ENCODE measurements around the gene TGFBR3. TPM values are rescaled to one million over a fixed set of nuclear protein-coding genes. Genes with fewer than 3 reads are reported as not detected.

The TGFBR3 gene
- total and polyA plus RNA-seq, 2 of the 13 experiments (the other 11 are each of a cell fraction or from before 2014, with no cell fraction given) = 76.5 to 195 TPM

DNA sequence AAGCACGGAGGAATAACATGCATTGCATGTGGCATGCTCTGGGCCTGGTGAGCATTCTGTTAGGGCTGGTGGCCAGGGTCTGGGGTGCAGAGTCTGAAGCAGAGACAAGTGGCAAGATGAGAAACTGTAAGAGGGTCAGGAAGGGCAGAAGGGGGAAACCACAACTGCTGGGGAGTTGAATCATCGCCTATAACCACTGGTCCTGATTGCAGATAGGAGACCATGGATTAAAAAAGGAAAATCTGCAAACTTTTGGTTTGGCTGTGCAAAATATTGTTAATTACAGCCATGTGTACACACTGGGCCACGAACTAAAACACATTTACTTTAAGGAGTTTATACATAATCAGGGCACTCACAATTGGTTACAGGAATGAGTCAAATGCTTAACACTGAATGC is 76.6 kb downstream of the TGFBR3 start (continued):
- TF ChIP-seq TFAP4 (IDR thresholded peaks at IDR 0.05; ENCODE audit: borderline replicate concordance, low read depth) (no peak), RARG (CRISPR knock-in tag; IDR thresholded peaks at IDR 0.05; ENCODE audit: low read depth) (no peak), STAT6 (CRISPR knock-in tag; IDR thresholded peaks at IDR 0.05; ENCODE audit: borderline replicate concordance) (no peak)

- intact Hi-C loops (cut with micrococcal nuclease; ENCODE audit: unreplicated experiment) = no loop called here
These were observed 77.9 kb downstream of the TGFBR3 start for GRCh38 chr1:91807921-91808620.

More at GRCh38 chr1:91807921-91808620, 77.9 kb downstream of the TGFBR3 start:
- Histone ChIP-seq H3K36me3 (replicated peaks in 1 of 2; ENCODE audit: control insufficient read depth in 1 of 2, insufficient read depth in 2 of 2, low read length in 2 of 2) (peaks cover 1 to 24% of the 10 kb centered on the region in 2 experiments; a peak in 3 of 5 replicates), H2AFZ (ENCODE audit: low read length) (no peak overlapping the region), H3K9ac (ENCODE audit: insufficient read depth, low read depth, low read length) (no peak overlapping the region), H3K9me3 (ENCODE audit: low read length) (no peaks in the 10 kb centered on the region), H3K79me2 (ENCODE audit: insufficient read depth, low read length) (peaks cover 96% of the 10 kb centered on the region), H3K4me1 (ENCODE audit: insufficient read depth, low read length) (peaks cover 67% of the 10 kb centered on the region), H3K27ac (ENCODE audit: extremely low read length, insufficient read depth, low read length) (no peak overlapping the region), H3K4me3 (replicated peaks in 1 of 3; ENCODE audit: insufficient read depth in 1 of 3, low read depth in 2 of 3, low read length in 3 of 3) (no peak overlapping the region), H4K20me1 (ENCODE audit: insufficient read depth, low read length) (no peaks in the 10 kb centered on the region; the same call in 1 of the 2 replicates), H3K27me3 (ENCODE audit: control insufficient read depth in 1 of 2, insufficient read depth in 2 of 2, low read length in 2 of 2) (no peaks in the 10 kb centered on the region), H3K4me2 (ENCODE audit: low read depth, low read length) (no peak overlapping the region)
- ChIA-PET CTCF (ENCODE audit: low intra/inter-chr PET ratio, low total read pairs) (no interaction called here), POLR2A (no interaction called here)
- no TSS peak for BruUV-seq (replicated peaks)
- FAIRE-seq (no peak), ATAC-seq (no peak), DNase-seq (ENCODE audit: low spot score) (no peak)
- 96% methylated on average over 5 of the region's 5 CpGs for WGBS (ENCODE audit: low lambda C conversion rate)
- in situ Hi-C loops (cut with HindIII; ENCODE audit: extremely low pct_ligation_motif_present, low pct_unique_long_range_greater_than_20kb) = no loop called here
- no peak for TF ChIP-seq XBP1 (CRISPR knock-in tag; IDR thresholded peaks at IDR 0.05)
- TF ChIP-seq ZFX (CRISPR knock-in tag; IDR thresholded peaks at IDR 0.05; ENCODE audit: low read depth) = no peak
- no peak for TF ChIP-seq ZBTB26 (CRISPR knock-in tag; IDR thresholded peaks at IDR 0.05; ENCODE audit: borderline replicate concordance)
- TF ChIP-seq, protein P1, sequence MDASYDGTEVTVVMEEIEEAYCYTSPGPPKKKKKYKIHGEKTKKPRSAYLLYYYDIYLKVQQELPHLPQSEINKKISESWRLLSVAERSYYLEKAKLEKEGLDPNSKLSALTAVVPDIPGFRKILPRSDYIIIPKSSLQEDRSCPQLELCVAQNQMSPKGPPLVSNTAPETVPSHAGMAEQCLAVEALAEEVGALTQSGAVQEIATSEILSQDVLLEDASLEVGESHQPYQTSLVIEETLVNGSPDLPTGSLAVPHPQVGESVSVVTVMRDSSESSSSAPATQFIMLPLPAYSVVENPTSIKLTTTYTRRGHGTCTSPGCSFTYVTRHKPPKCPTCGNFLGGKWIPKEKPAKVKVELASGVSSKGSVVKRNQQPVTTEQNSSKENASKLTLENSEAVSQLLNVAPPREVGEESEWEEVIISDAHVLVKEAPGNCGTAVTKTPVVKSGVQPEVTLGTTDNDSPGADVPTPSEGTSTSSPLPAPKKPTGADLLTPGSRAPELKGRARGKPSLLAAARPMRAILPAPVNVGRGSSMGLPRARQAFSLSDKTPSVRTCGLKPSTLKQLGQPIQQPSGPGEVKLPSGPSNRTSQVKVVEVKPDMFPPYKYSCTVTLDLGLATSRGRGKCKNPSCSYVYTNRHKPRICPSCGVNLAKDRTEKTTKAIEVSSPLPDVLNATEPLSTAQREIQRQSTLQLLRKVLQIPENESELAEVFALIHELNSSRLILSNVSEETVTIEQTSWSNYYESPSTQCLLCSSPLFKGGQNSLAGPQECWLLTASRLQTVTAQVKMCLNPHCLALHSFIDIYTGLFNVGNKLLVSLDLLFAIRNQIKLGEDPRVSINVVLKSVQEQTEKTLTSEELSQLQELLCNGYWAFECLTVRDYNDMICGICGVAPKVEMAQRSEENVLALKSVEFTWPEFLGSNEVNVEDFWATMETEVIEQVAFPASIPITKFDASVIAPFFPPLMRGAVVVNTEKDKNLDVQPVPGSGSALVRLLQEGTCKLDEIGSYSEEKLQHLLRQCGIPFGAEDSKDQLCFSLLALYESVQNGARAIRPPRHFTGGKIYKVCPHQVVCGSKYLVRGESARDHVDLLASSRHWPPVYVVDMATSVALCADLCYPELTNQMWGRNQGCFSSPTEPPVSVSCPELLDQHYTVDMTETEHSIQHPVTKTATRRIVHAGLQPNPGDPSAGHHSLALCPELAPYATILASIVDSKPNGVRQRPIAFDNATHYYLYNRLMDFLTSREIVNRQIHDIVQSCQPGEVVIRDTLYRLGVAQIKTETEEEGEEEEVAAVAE (CRISPR knock-in tag; IDR thresholded peaks at IDR 0.05; ENCODE audit: borderline replicate concordance) = no peak
- TF ChIP-seq ZFP41 (CRISPR knock-in tag; IDR thresholded peaks at IDR 0.05; ENCODE audit: borderline replicate concordance) = no peak
- TF ChIP-seq RBM22 (optimal IDR thresholded peaks at IDR 0.05; ENCODE audit: low read length) = peak; percentile 47
- TF ChIP-seq ZNF510 (CRISPR knock-in tag; IDR thresholded peaks at IDR 0.05; ENCODE audit: low read depth) = no peak
- TF ChIP-seq ZNF570 (CRISPR knock-in tag; IDR thresholded peaks at IDR 0.05; ENCODE audit: borderline replicate concordance) = no peak
